Ishikawa (cell line): ENCODE data around the gene CPAMD8.

Experiments
- CEBPB ChIP-seq: IDR thresholded peaks from 2 replicates; pipeline ENCODE4 v1.6.1; 2012
- EP300 ChIP-seq: IDR thresholded peaks from 2 replicates; pipeline ENCODE4 v1.6.1; 2012; ENCODE audit warnings: borderline replicate concordance
- RAD21 ChIP-seq: IDR thresholded peaks from 2 replicates; pipeline ENCODE4 v1.6.1; 2012; ENCODE audit warnings: low read depth
- YY1 ChIP-seq: IDR thresholded peaks from 2 replicates; pipeline ENCODE4 v1.6.1; 2012; ENCODE audit warnings: low read depth

- no peak for TF ChIP-seq CEBPB
- no peak for TF ChIP-seq EP300
- TF ChIP-seq RAD21, result no peak
- no peak for TF ChIP-seq YY1
Observed at GRCh38 chr19:16885166-16885565, 141.4 kb downstream of the CPAMD8 start.
